GM21723 (cell line): ENCODE data around the gene CTPS2.
"Not testable (repeated sequence)": the region's sequence is repeated elsewhere in the genome, so short reads cannot be mapped to it uniquely, and the experiment has no call there.

Experiments
- ATAC-seq: cut with Tn5 transposase; IDR thresholded peaks from one replicate; pipeline ENCODE4 v1.9.1; 2021; ENCODE audit warnings: mild to moderate bottlenecking, moderate library complexity; ENCODE audit not compliant: unreplicated experiment

CTPS2 gene

DNA sequence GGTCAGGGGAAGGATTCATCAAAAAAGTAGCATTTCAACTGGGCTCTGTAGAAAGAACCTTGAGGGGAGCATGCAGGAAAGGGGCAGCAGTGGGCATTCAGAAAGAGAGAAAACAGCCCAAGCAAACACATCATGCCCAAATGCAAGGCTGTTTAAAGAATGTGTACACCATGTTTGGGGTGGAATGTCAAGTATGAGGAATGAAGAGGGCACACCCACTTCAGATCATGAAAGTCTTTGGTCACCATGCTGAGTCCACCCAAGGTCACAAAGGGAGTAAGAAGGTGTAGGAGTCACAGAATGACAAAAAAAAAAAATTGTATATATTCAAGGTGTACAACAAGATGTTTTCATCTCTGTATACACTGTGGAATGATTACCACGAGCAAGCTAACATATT lies 53.1 kb downstream of the CTPS2 start:
- ATAC-seq: no peak

- ATAC-seq: no peak
Measured at GRCh38 chrX:16658284-16658683, 54.2 kb downstream of the CTPS2 start.

DNA sequence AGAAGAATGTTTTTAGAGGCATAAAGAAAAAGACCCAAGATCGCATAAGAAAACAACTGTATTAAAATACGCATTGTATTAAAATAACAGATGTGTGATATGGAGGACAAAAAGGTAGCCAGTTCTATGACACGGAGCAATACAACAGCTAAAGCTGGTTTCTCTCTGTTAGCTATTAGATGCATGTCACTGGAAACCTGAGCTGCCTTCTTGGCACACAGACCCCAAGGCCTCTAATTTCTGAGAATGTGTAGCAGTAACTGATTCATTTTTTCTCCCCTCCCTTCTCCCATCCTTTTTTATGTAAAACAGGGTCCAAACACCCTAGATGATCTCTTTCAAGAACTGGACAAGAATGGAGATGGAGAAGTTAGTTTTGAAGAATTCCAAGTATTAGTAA lies 58.4 kb downstream of the CTPS2 start:
- no peak for ATAC-seq

DNA sequence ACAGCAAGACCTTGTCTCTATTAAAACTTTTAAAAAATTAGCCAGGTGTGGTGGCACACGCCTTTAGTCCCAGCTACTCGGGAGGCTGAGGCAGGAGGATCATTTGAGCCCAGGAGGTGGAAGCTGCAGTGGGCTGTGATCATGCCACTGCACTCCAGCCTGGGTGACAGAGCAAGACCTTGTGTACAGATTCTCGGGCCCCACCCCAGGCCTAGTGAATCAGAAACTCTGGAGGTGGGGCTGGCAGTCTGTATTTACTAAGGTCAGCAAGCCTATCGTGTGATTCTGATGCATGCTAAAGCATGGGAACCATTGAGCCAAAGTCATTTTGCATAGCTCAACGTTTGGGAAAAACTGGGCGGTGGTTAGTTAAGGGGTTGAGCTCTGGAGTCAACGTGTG lies 59.0 kb downstream of the CTPS2 start:
- no peak for ATAC-seq

GRCh38 chrX:16651391-16652024 lies 61.0 kb downstream of the CTPS2 start:
- ATAC-seq: no peak

- ATAC-seq: no peak
Measured at GRCh38 chrX:16649858-16650257, 62.6 kb downstream of the CTPS2 start, which contains the start of gene S100G. Gene S100G (plus strand): TSS chrX:16650158. CDS start chrX:16651007, 849 bp downstream.

- ATAC-seq: no peak
Measured at GRCh38 chrX:16646366-16647138, 65.9 kb downstream of the CTPS2 start.

DNA sequence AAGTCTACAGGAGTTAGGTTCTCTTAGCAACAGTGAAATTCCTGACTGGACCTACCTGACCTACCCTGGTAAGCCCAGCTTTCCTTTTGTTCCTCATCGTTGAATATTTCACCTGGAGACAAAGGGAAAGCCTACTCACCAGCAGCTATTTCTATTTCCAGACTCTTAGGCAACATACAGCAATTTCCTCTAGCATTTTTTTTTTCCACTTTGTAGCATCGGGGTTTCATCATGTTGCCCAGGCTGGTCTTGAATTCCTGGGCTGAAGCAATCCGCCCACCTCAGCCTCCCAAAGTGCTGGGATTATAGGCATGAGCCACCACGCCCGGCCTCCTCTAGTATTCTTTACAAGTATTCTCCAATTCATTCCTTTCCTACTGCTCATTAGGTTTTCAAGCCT lies 69.3 kb downstream of the CTPS2 start:
- ATAC-seq: no peak

- no peak for ATAC-seq
Measured at GRCh38 chrX:16640823-16641222, 71.6 kb downstream of the CTPS2 start.

DNA sequence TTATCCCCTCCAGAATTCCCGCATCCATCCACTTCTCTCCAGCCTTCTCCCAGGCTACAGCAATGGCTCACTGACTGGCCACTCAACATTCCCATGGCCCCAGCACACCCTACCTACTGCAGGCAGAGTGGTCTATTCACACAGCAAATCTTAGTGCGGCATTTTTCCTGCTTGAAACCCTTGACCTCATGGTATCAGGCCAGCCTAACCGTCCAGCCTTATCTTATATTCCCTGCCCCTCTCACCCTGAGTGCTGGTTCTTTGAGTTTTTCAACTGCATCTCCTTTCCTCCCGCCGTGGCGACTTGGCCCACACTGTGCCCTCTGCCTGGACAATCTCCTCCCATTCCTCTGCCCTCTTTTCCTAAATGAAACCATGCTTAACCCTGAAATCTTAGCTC lies 72.5 kb downstream of the CTPS2 start:
- no peak for ATAC-seq

DNA sequence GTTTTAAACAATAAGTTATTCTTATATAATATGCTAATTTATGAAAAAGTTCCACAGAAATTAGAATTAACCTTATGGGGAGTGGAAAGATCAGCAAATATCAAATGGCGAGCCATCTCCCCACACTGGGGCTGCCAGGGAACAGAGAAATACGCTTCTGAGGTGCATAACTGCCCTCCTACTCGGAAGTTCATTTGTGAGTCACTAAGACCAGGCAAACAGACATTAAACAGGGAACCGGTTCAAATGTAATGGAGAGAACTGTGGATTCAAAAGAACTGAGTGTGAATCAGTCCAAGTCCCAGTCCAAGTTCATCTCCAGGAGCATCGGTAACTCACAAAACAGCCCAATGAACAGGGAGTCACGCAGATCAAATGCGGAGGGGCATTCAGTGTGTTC lies 73.9 kb downstream of the CTPS2 start:
- no peak for ATAC-seq

DNA sequence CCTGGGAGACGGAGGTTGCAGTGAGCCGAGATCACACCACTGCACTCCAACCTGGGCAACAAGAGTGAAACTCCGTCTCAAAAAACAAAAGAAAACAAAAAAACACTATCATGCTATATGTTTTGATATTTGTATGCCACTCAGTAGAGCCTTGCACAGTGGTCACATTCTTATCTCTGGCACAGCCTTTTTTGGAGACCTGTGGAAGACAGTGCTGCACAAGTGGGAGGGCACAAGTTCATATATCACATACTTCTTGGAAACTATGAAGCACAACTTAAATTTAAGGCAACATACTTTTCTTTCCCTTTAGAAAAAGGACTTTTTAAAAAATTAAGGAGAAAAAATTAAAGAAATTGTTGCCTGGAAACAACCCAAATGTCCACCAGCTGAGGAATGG lies 76.9 kb downstream of the CTPS2 start:
- no peak for ATAC-seq

GRCh38 chrX:16635040-16635439 lies 77.4 kb downstream of the CTPS2 start:
- no peak for ATAC-seq

GRCh38 chrX:16633754-16634153 lies 78.7 kb downstream of the CTPS2 start:
- no peak for ATAC-seq

GRCh38 chrX:16629909-16630308 lies 82.6 kb downstream of the CTPS2 start:
- no peak for ATAC-seq

DNA sequence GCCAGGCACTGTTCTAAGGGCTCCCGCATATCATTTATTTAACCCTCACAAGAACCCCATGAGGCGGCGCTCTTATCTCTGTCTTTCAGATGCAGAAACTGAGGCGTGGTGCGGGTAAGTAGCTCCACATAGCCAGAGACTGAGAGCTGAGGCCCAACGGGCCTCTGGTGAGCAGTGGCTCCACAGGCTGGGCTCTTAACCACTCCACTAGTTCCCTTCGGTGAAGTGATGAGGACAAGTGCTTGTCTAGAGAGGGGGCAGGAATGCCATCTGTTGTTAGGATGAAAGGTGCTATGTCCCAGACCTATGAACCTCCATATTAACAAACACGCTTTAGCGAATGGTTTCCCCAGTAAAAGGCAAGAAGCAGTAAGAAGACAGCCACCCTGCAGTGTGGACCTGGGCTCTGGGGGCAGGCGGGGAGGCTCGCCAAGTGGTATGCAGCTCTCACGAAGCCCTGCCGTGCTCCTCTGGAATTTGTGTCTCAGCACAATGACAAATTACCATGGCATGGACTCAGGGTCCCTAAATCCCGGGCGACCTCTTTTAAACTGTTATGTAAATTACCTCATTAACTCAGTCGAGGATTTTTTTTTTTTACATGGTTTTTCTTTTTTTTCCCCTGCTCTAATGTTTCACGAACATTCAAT lies 83.4 kb downstream of the CTPS2 start:
- no peak for ATAC-seq

- not testable (repeated sequence) for ATAC-seq
Measured at GRCh38 chrX:16628511-16628910, 84.0 kb downstream of the CTPS2 start.

- no peak for ATAC-seq
Measured at GRCh38 chrX:16619024-16619423, 93.4 kb downstream of the CTPS2 start.

GRCh38 chrX:16618422-16618821 lies 94.0 kb downstream of the CTPS2 start:
- no peak for ATAC-seq

GRCh38 chrX:16617382-16617781 lies 95.1 kb downstream of the CTPS2 start:
- ATAC-seq: no peak

DNA sequence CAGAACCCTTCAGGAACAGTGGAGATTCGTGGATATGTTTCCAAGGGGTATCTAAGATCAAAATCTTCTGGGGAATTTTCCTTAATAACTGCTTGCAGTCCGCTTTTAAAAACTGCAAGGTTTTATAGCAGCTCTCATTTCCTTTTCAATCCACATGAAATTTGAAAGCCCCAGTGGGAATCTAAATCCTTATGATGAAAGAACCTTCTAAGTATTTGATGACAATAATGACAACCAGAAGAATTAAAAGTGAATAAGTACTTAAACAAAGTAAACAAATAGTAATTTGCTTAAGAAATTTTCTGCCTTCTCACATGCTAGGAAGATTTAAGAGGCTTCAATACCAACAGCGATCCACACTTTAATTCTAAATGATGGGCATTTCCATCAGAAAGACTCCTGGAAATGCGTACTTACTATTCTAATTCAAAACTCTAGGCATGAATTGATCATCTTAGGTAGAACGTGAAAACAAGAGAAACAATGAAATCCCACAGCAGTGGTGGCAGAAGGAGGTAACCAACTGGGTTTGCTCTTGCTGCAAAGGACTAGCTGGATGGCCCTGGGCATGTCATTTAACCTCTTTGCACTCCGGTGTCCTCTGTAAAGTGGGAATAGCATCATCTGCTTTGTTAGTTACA lies 100.1 kb downstream of the CTPS2 start:
- no peak for ATAC-seq

DNA sequence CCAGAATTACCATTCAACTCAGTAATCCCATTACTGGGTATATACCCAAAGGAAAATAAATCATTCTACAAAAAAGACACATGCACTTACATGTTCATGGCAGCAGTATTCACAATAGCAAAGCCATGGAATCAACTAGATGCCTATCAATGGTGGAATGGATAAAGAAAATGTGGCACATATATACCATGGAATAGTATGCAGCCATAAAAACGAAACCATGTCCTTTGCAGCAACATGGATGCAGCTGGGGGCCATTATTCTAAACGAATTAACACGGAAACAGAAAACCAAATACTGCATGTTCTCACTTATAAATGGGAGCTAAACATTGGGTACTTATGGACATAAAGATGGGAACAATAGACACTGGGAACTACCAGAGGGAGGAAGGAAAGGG lies 101.8 kb downstream of the CTPS2 start:
- not testable (repeated sequence) for ATAC-seq
